Pancreas (tissue), 10 donors: ENCODE data around the gene ITPR2. TPM values are rescaled to one million over a fixed set of nuclear protein-coding genes. Genes with fewer than 3 reads are reported as not detected.
A peak's percentile ranks its signal among the peaks of the same experiment; 100 is the strongest.

ENCODE experiments used
- ATAC-seq, 4 donors: fragments of 200-7000 bp; cut with Tn5 transposase; one replicate each; pipeline versions ENCODE4 v1.8.0 to v1.9.1; 2020; ENCODE audit warnings: mild to moderate bottlenecking in 4 of 4, moderate library complexity in 4 of 4
- DNase-seq, 6 donors: peaks; one replicate each; pipeline ENCODE4 v3.0.0-alpha.2; 2020
- FAIRE-seq: peaks from 2 replicates; lab custom pipeline; 2012; peaks lifted over from hg19 to GRCh38; lab: Jason Lieb, UNC
- H3K27ac ChIP-seq, 4 donors: fragments of 200-600 bp; sonication (generic); 1 replicate in 3 of 4; 2 replicates in 1 of 4; pipeline versions ENCODE4 v1.5.0 to v1.8.0; 2020
- H3K27me3 ChIP-seq, 4 donors: fragments of 200-600 bp; one replicate each; pipeline ENCODE4 v1.8.0; 2021
- H3K36me3 ChIP-seq, 3 donors: fragments of 200-600 bp; sonication (generic) in 1 of 3; one replicate each; pipeline versions ENCODE4 v1.5.0 to v1.8.0; 2020 to 2021
- H3K4me1 ChIP-seq, 3 donors: fragments of 200-600 bp; one replicate each; pipeline ENCODE4 v1.8.0; 2021
- H3K4me3 ChIP-seq, 4 donors: fragments of 200-600 bp; sonication (generic) in 2 of 4; one replicate each; pipeline versions ENCODE4 v1.5.0 to v1.8.0; 2020 to 2021
- H3K9me3 ChIP-seq, 4 donors: fragments of 200-600 bp; one replicate each; pipeline ENCODE4 v1.8.0; 2021
- CTCF ChIP-seq, 4 donors: fragments of 200-600 bp; sonication (generic) in 3 of 4; IDR thresholded peaks; one replicate each; pipeline versions ENCODE4 v1.5.0 to v1.8.0; 2021; ENCODE audit warnings: antibody characterized with exemption in 4 of 4
- WGBS, 2 donors: extraction: QIAGEN DNeasy Blood & Tissue Kit; methylation state at CpG; one replicate each; pipeline ENCODE4 v1.1.7; 2013; 5-methylcytosine and 5-hydroxymethylcytosine counted together
- intact Hi-C, 3 donors: fragments of 100-400 bp; cut with DNase I; formaldehyde crosslinking; loops; one replicate each; pipeline versions ENCODE4 v1.11.1 to v1.14.2; 2022
- polyA plus RNA-seq, 2 donors: library from polyadenylated mRNA; stranded (reverse); fragments of 200-250 nt; gene quantifications; one replicate each; pipeline ENCODE4 v1.2.3, GENCODE V29; 2013
- total RNA-seq, 6 donors: library from RNA; stranded (reverse); fragmentation: NEBNext Ultra II Directional in 4 of 6; extraction: Animal tissue kit (Norgen Biotek cat#: 25700) in 4 of 6; gene quantifications; one replicate each; pipeline versions ENCODE4 v1.2.1 to v1.2.4, GENCODE V29; 2021 to 2023
- donor health status: healthy with polysubstance abuse.
- donor health status: DM: no; HTN: no; CAD: no; lungs with moderate emphysema.
- donor health status: DM: no; HTN: no; CAD: no.
- donor health status: control.
- donor health status: control.
- donor health status: Bipolar disorder and iron deficiency.
- donor health status: DM: yes; HTN: yes; CAD: no.
- donor health status: DM: no; HTN: no; CAD: no.
- donor health status: DM: no; HTN: no; CAD: no.
- donor health status: DM: yes; HTN: yes; CAD: no.

ITPR2 gene
- total and polyA plus RNA-seq, 8 donors = 3.3 to 51.8 (median 25.5) TPM

DNA sequence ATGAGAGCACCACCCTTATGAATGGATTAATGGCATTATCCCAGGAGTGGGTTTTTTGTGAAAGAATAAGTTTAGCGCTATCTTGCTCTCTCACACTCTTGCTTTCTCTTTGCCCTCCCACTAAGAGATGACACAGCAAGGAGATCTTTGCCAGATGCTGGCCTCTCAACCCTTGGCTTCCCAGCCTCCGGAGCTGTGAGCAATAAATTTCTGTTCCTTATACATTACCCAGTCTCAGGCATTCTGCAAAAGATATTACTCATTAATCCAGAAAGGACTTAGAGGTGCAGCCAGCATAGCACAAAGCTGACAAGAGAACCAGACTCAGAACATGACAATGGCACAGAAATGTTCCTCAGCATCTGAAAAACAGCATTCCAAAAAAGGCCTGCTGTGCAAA lies 190.6 kb downstream of the ITPR2 start:
- no peak for DNase-seq

GRCh38 chr12:26636710-26637328 lies 196.2 kb downstream of the ITPR2 start:
- Histone ChIP-seq H3K27me3 (no peaks in the 10 kb centered on the region), H3K27ac (no peak overlapping the region), H3K4me3 (no peak overlapping the region), H3K9me3 (no peaks in the 10 kb centered on the region), H3K4me1 (no peaks in the 10 kb centered on the region), H3K36me3 (no peaks in the 10 kb centered on the region)
- DNase-seq = peak in 2 of 6 donors; percentile 21 to 31
- intact Hi-C loops = no loop called here
- ATAC-seq = peak; percentile 58 to 85 (median 63)
- WGBS, 2 donors = 50 to 61% methylated on average over 2 of the region's 2 CpGs
- no peak for TF ChIP-seq CTCF (IDR thresholded peaks at IDR 0.05)
- FAIRE-seq = no peak

More for the DNA sequence above, 190.6 kb downstream of the ITPR2 start:
- no peaks in the 10 kb centered on the region for H3K36me3 ChIP-seq
- ATAC-seq (no peak), FAIRE-seq (no peak)
- H3K9me3 ChIP-seq = no peaks in the 10 kb centered on the region
- no peak overlapping the region for H3K27ac ChIP-seq
- no peak for TF ChIP-seq CTCF (IDR thresholded peaks at IDR 0.05)
- 87 to 98% methylated on average over 2 of the region's 2 CpGs for WGBS, 2 donors
- no peak overlapping the region for H3K4me3 ChIP-seq
- no peaks in the 10 kb centered on the region for H3K27me3 ChIP-seq
- intact Hi-C loops = no loop called here
- H3K4me1 ChIP-seq = no peaks in the 10 kb centered on the region

- H3K27me3 ChIP-seq = no peaks in the 10 kb centered on the region
- no peaks in the 10 kb centered on the region for H3K36me3 ChIP-seq
- DNase-seq = no peak
- intact Hi-C loops = no loop called here
- no peak for FAIRE-seq
- no peak for ATAC-seq
- H3K4me1 ChIP-seq = peaks cover 0 to 11% (median 4%) of the 10 kb centered on the region in 3 donors
- H3K9me3 ChIP-seq = no peaks in the 10 kb centered on the region
- no peak overlapping the region for H3K4me3 ChIP-seq
- WGBS, 2 donors = 80 to 83% methylated on average over 5 of the region's 5 CpGs
- no peak overlapping the region for H3K27ac ChIP-seq
- no peak for TF ChIP-seq CTCF (IDR thresholded peaks at IDR 0.05)
Measured at GRCh38 chr12:26633591-26634210, 199.3 kb downstream of the ITPR2 start.

- no peaks in the 10 kb centered on the region for H3K27me3 ChIP-seq
- FAIRE-seq = no peak
- intact Hi-C loops = no loop called here
- ATAC-seq = no peak
- H3K4me1 ChIP-seq = peaks cover 0 to 11% (median 4%) of the 10 kb centered on the region in 3 donors
- no peak for DNase-seq
- no peaks in the 10 kb centered on the region for H3K36me3 ChIP-seq
- no peaks in the 10 kb centered on the region for H3K9me3 ChIP-seq
- no peak overlapping the region for H3K27ac ChIP-seq
- H3K4me3 ChIP-seq = no peak overlapping the region
- no peak for TF ChIP-seq CTCF (IDR thresholded peaks at IDR 0.05)
- 94% methylated on average over 6 of the region's 6 CpGs for WGBS, 2 donors
Measured at GRCh38 chr12:26632756-26633155, 200.2 kb downstream of the ITPR2 start.

GRCh38 chr12:26631846-26632245 lies 201.1 kb downstream of the ITPR2 start:
- no peak for TF ChIP-seq CTCF (IDR thresholded peaks at IDR 0.05)
- WGBS, 2 donors = 94 to 95% methylated on average over 6 of the region's 6 CpGs
- intact Hi-C loops = no loop called here
- DNase-seq (no peak), ATAC-seq (no peak), FAIRE-seq (no peak)
- no peak overlapping the region for H3K4me3 ChIP-seq
- peaks cover 0 to 11% (median 4%) of the 10 kb centered on the region in 3 donors for H3K4me1 ChIP-seq
- no peaks in the 10 kb centered on the region for H3K27me3 ChIP-seq
- no peaks in the 10 kb centered on the region for H3K36me3 ChIP-seq
- no peak overlapping the region for H3K27ac ChIP-seq
- H3K9me3 ChIP-seq = no peaks in the 10 kb centered on the region
